ENCODE data around the gene KLHL36. TPM values are rescaled to one million over a fixed set of nuclear protein-coding genes. Genes with fewer than 3 reads are reported as not detected.
"Not testable (repeated sequence)": the region's sequence is repeated elsewhere in the genome, so short reads cannot be mapped to it uniquely, and the experiment has no call there.

The KLHL36 gene
- total and polyA plus RNA-seq, 9 donors, result 20.7 to 94.9 (median 55.9) TPM

DNA sequence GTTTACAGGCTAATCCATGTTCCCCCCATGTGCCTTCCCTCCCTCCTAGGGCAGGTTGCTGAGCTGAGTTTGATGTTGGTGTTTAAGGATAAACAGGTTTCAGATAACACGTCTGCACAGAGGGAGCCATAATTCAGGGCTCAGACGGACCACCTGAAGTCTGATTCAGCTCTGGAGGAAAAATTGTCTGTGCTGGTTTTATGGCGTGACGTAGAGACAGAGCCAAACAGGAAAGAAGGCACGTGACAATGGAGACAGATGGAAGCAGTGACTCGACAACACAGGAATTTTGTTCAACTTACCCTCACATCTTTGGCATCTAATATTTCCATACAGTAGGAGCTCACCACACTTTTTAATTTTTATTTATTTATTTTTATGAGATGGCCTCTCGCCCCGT, 40.8 kb downstream of the KLHL36 start:
- Histone ChIP-seq H3K4me3 (no peak overlapping the region), H3K4me1 (ENCODE audit: insufficient read depth) (no peaks in the 10 kb centered on the region), H3K36me3 (no peaks in the 10 kb centered on the region), H3K27me3 (no peaks in the 10 kb centered on the region), H3K27ac (no peak overlapping the region), H3K9me3 (no peaks in the 10 kb centered on the region)
- TF ChIP-seq EP300 (IDR thresholded peaks at IDR 0.05) (no peak), POLR2A (IDR thresholded peaks at IDR 0.05) (no peak)
- TF ChIP-seq, protein P1, sequence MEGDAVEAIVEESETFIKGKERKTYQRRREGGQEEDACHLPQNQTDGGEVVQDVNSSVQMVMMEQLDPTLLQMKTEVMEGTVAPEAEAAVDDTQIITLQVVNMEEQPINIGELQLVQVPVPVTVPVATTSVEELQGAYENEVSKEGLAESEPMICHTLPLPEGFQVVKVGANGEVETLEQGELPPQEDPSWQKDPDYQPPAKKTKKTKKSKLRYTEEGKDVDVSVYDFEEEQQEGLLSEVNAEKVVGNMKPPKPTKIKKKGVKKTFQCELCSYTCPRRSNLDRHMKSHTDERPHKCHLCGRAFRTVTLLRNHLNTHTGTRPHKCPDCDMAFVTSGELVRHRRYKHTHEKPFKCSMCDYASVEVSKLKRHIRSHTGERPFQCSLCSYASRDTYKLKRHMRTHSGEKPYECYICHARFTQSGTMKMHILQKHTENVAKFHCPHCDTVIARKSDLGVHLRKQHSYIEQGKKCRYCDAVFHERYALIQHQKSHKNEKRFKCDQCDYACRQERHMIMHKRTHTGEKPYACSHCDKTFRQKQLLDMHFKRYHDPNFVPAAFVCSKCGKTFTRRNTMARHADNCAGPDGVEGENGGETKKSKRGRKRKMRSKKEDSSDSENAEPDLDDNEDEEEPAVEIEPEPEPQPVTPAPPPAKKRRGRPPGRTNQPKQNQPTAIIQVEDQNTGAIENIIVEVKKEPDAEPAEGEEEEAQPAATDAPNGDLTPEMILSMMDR (IDR thresholded peaks at IDR 0.05), result no peak
- no peak for DNase-seq
- WGBS, 3 donors, result 55 to 62% (median 57%) methylated on average over 8 of the region's 8 CpGs
- intact Hi-C loops (cut with DNase I), result no loop called here

DNA sequence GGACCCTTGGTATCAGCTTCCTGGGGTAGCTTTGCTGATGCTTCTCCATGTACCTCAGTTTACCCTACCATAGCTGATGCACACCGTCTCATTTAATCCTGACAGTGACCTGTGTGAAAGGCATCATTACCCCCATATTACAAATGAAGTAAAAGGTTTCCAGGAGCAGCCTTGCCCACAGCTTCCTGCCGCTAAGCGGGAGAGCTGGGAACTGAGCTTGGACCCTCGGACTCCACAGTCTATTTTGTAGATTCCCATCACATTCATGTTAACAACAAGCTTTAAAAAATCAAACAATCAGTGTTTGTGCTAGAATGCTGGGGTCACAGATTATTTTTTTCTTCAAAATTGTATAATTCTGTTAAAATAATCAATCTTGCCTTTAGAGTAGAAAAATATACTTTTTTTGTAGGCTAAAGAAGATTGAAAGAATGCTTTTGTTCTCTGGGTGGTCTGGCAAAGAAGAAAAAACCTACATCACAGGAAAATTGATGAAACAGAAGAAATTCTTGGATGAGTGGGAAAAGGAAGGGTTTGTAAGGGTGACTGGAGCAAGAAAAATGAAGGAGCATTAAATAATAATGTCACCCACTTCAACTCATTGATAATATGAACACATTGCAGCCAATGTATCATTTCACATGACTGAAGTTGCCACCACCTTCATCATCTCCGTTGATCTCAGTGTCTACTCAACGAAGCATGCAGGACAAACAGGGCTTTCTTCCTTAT, 41.9 kb downstream of the KLHL36 start:
- WGBS, 3 donors, result 75 to 79% (median 76%) methylated on average over 6 of the region's 6 CpGs
- no peaks in the 10 kb centered on the region for H3K9me3 ChIP-seq
- H3K4me3 ChIP-seq, result no peak overlapping the region
- no peaks in the 10 kb centered on the region for H3K36me3 ChIP-seq
- TF ChIP-seq, protein P1 (IDR thresholded peaks at IDR 0.05), result no peak
- TF ChIP-seq POLR2A (IDR thresholded peaks at IDR 0.05), result no peak
- TF ChIP-seq EP300 (IDR thresholded peaks at IDR 0.05), result no peak
- no peaks in the 10 kb centered on the region for H3K4me1 ChIP-seq (ENCODE audit: insufficient read depth)
- no peak overlapping the region for H3K27ac ChIP-seq
- intact Hi-C loops (cut with DNase I), result no loop called here
- no peak for DNase-seq
- H3K27me3 ChIP-seq, result no peaks in the 10 kb centered on the region

DNA sequence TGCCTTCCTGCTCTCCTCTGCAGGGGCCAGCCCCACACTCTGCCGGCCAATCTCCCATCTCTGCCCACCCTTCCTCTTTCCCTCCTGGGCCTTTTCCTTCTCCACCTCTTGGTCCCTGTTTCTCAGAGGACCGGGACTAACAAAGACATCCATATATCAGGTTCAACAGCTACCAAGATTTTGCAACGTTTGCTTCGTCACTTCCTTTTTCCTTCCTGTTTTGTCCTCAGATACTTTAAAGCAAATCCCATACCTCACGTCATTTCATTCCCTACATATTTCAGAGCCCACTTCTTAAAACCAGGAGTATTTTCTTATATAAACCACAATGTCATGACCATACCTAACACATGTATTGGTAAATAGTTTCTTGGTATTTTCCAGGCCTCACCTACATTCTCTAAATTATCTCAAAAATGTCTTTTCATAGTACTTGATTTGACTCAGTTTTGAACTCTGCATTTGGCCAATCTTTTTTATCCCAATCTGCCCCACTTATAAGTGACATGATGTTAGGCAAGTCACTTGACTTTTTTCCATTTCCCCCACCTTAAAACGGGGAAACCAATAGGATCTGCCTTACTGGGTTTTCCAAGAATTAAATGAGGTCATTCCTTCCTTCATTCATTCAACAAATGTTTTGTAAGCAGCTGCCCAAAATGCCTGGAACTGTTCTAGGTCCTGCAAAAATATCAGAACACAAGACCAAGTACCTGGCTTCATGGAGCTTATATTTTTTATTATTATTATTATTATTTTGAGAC, 44.3 kb downstream of the KLHL36 start:
- Histone ChIP-seq H3K36me3 (no peaks in the 10 kb centered on the region), H3K27ac (no peak overlapping the region), H3K4me1 (ENCODE audit: insufficient read depth) (no peaks in the 10 kb centered on the region), H3K9me3 (no peaks in the 10 kb centered on the region), H3K27me3 (no peaks in the 10 kb centered on the region), H3K4me3 (no peak overlapping the region)
- intact Hi-C loops (cut with DNase I), result no loop called here
- DNase-seq, result no peak
- 73 to 79% (median 78%) methylated on average over 6 of the region's 6 CpGs for WGBS, 3 donors
- TF ChIP-seq POLR2A (IDR thresholded peaks at IDR 0.05), result no peak
- TF ChIP-seq EP300 (IDR thresholded peaks at IDR 0.05), result no peak
- TF ChIP-seq, protein P1 (IDR thresholded peaks at IDR 0.05), result no peak

DNA sequence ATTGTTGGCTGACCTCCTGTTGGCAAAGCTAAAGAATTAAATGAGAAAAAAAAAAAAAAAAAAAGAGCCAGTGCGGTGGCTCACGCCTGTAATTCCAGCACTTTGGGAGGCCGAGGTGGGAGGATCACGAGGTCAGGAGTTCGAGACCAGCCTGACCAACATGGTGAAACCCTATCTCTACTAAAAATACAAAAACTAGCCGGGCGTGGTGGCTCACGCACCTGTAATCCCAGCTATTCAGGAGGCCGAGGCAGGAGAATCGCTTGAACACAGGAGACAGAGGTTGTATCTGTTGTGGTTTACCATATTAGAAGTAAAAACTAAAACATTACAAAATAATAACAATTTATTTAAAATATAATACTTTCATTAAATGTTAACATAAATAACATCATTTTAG, 45.6 kb downstream of the KLHL36 start:
- intact Hi-C loops (cut with DNase I); H3K4me3 ChIP-seq; H3K9me3 ChIP-seq; H3K36me3 ChIP-seq; H3K4me1 ChIP-seq (ENCODE audit: insufficient read depth); H3K27me3 ChIP-seq; DNase-seq; H3K27ac ChIP-seq: not testable (repeated sequence)
- 88 to 90% (median 88%) methylated on average over 10 of the region's 10 CpGs for WGBS, 3 donors

DNA sequence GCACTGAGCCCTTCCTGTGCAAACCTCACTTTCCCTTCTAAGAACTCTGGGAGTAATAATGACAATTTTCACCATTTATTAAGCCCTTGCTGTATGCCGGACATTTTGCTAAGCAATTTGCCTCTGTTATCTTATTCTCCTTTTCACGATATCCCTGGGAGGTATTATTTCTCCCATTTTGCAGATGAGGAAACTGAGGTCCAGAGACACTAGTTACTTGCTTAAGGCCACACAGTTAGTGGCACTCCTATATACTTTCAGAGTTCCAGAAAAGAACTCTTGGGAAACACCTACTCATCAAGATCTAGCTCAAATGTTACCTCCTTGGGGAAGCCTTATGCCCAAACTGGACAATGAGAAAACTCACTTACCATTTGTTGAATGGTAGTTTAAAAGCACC, 46.7 kb downstream of the KLHL36 start:
- Histone ChIP-seq H3K27me3 (no peaks in the 10 kb centered on the region), H3K9me3 (no peaks in the 10 kb centered on the region), H3K27ac (no peak overlapping the region), H3K36me3 (no peaks in the 10 kb centered on the region), H3K4me1 (ENCODE audit: insufficient read depth) (no peaks in the 10 kb centered on the region), H3K4me3 (no peak overlapping the region)
- intact Hi-C loops (cut with DNase I), result no loop called here
- WGBS, 3 donors, result 87 to 95% (median 88%) methylated on average over 2 of the region's 2 CpGs
- TF ChIP-seq, protein P1 (IDR thresholded peaks at IDR 0.05), result no peak
- TF ChIP-seq POLR2A (IDR thresholded peaks at IDR 0.05) (no peak), EP300 (IDR thresholded peaks at IDR 0.05) (no peak)
- no peak for DNase-seq
